Bronchus fibroblast of lung (primary cell): Measurements from ENCODE around the gene GGT6. TPM values are rescaled to one million over a fixed set of nuclear protein-coding genes. Genes with fewer than 3 reads are reported as not detected.

ENCODE experiments used
- total RNA-seq: library from RNA; depleted of rRNA; stranded (reverse); fragments of >200 nt; gene quantifications from 2 replicates; pipeline ENCODE4 v1.2.3, GENCODE V29; 2015

Gene GGT6, protein sequence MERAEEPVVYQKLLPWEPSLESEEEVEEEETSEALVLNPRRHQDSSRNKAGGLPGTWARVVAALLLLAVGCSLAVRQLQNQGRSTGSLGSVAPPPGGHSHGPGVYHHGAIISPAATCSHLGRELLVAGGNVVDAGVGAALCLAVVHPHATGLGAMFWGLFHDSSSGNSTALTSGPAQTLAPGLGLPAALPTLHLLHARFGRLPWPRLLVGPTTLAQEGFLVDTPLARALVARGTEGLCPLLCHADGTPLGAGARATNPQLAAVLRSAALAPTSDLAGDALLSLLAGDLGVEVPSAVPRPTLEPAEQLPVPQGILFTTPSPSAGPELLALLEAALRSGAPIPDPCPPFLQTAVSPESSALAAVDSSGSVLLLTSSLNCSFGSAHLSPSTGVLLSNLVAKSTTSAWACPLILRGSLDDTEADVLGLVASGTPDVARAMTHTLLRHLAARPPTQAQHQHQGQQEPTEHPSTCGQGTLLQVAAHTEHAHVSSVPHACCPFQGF
- total RNA-seq: not detected in 2 replicates

DNA sequence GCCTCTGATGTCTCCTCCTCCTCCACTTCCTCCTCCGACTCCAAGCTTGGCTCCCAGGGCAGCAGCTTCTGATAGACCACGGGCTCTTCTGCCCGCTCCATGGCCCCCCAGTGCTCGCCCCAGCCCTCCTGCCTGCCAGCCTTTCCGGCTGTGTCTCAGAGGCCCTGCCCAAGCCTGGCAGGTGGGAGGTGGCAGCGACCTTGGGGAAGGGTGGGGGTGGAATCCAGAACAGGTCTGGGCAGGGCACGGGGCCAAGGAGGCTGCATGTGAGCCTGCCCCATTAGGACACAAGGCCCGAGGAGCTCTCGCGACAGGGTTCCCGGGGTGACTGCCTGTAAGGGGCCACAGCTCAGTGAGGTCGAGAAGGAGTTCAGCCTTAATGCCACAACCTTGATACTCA, at the start of gene GGT6:
GGT6 (minus strand) TSS at position 157 of the 400 bp plus-strand sequence; CDS start at position 101, 56 bp downstream.

DNA sequence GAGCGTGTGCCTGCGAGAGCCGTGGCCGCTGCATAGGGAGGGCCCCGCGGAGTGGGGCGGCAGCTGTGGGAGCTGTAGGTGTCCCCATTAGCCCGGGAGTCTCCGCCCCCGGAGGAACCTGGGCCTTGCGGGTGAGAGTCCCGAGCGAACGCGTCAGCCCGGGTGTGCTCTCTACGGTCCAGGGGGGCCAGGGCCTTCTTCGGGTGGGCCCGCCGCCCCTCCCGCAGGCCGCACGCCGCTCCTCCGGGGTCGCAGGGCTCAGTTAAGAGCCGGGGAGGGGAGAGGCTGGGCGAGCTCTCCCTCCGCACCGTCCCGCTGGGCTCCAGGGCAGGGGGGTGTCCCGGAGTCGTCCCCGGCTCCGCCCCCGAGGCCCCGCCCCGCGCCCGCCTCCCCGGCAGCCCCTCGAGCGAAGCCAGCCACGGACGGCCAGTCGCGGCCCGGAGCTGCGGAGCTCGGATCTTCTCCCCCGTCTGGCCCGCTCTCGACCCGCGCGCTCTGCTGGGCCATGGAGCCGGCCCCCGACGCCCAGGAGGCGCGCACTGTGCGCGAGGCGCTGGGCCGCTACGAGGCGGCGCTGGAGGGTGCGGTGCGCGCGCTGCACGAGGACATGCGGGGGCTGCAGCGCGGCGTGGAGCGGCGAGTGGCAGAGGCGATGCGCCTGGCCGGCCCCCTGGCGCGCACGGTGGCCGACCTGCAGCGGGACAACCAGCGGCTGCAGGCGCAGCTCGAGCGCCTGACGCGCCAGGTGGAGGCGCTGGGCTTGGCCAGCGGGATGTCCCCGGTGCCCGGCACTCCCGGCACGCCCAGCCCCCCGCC, 23.9 kb upstream of the GGT6 start, which contains the start of gene SMTNL2:
SMTNL2 (plus strand) TSS at position 429 of the 816 bp plus-strand sequence; CDS start at position 506, 77 bp downstream.

DNA sequence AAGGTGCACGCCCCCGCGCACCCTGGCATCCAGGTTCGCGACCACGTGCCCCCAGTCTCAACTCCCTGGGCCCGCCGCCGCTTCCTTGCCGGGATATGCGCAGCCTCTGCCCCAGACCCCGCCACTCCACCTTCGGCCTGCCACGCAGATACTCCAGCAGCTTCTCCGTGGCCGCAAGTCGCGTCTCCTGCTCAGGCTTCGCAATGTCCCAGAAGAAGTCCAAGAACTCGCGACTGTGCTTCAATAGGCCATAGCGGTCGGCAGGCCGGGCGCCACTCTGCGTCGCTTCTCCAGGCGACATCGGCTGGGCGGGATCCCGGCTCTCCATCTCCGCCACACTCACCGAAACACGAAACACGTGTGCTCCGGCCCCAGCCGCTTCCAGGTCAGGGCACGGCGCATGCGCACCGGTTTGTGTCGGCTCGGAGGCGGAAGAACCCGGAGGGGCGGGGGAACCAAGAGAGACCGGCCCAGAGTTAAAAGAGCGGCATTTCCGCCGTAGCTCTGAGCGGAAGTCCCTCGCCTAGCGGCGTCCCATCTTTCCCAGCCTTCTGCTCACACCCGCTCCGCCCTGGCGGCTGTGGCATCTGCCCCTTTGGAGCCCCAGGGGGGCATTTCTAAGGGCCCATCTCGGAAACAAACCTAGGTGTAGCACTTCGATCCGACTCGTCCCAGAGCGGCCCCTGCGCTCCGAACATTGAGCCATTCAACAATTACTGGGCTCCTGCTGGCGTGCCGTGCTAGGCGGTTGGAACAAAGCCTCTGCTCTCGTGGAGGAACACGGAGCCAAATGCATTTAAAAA, 5.2 kb downstream of the GGT6 start, which contains the start of gene MYBBP1A:
MYBBP1A (minus strand) TSS at position 388 of the 803 bp plus-strand sequence; CDS start at position 328, 60 bp downstream.

Other genes with a start within 250 kb of the GGT6 start
- gene UBE2G1, start 193.9 kb downstream of the GGT6 start, total RNA-seq: 36.0 and 42.7 TPM in 2 replicates
- gene SPNS3, start 126.6 kb downstream of the GGT6 start, total RNA-seq: not detected in 2 replicates
- 0.15 TPM in 1 of 2 replicates, not detected in the other for gene SPNS2, start 61.7 kb downstream of the GGT6 start, total RNA-seq
- gene MYBBP1A, start 5.2 kb downstream of the GGT6 start, total RNA-seq: 66.6 and 68.1 TPM in 2 replicates
- 0.15 TPM in 1 of 2 replicates, not detected in the other for gene SMTNL2, start 24.0 kb upstream of the GGT6 start, total RNA-seq
- not detected in 2 replicates for gene ALOX15, start 81.1 kb upstream of the GGT6 start, total RNA-seq
- gene PELP1, start 143.6 kb upstream of the GGT6 start, total RNA-seq: 25.7 and 35.5 TPM in 2 replicates
- 8.6 and 12.9 TPM in 2 replicates for gene ARRB2, start 150.1 kb upstream of the GGT6 start, total RNA-seq
- gene MED11, start 170.9 kb upstream of the GGT6 start, total RNA-seq: 19.8 and 23.9 TPM in 2 replicates
- gene ZMYND15, start 179.3 kb upstream of the GGT6 start, total RNA-seq: not detected in 2 replicates
- gene CXCL16, start 179.4 kb upstream of the GGT6 start, total RNA-seq: 0.34 and 0.59 TPM in 2 replicates
- not detected in 2 replicates for gene TM4SF5, start 211.3 kb upstream of the GGT6 start, total RNA-seq
- gene VMO1, start 225.8 kb upstream of the GGT6 start, total RNA-seq: 0.50 TPM in 1 of 2 replicates, not detected in the other
- not detected in 2 replicates for gene GLTPD2, start 228.4 kb upstream of the GGT6 start, total RNA-seq
- 280 and 286 TPM in 2 replicates for gene PSMB6, start 235.6 kb upstream of the GGT6 start, total RNA-seq
- 12.1 and 14.3 TPM in 2 replicates for gene PLD2, start 246.6 kb upstream of the GGT6 start, total RNA-seq